ENCODE results near the gene JARID2.

JARID2 gene

DNA sequence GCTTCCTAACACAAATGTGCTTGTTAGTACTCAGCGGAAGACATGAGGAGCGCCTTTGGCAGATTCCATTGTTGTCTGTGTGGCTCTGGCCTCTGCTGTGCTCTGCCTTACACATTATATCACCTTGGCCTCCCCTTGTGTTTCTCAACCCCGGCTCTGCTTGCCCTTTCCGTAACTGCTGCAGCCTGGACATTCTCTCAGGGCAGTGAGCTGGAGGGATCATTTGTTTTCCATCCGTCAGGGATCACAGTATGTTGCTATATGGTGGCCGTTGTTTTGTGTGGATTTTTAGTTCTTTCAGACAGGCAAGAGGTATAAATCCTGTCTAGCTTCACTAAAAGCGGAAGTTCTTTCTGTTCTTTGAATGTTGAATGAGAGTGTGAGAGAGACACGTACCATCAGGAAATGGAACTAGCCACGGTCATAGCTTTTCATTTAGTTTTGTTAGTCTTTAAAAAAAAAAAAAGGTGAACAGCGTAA, 175.1 kb downstream of the JARID2 start:
- in situ Hi-C loops (cut with HindIII; ENCODE audit: low pct_unique_long_range_greater_than_20kb, low sequenced_read_pairs), result no loop called here
- no peak for TF ChIP-seq JUND (IDR thresholded peaks at IDR 0.05; ENCODE audit: low read depth)
- no peak for DNase-seq (ENCODE audit: low read depth in 1 of 2, low spot score in 1 of 2)

- DNase-seq (ENCODE audit: low read depth in 1 of 2, low spot score in 1 of 2), result no peak
- no peak for TF ChIP-seq JUND (IDR thresholded peaks at IDR 0.05; ENCODE audit: low read depth)
- in situ Hi-C loops (cut with HindIII; ENCODE audit: low pct_unique_long_range_greater_than_20kb, low sequenced_read_pairs), result no loop called here
Observed at GRCh38 chr6:15421945-15422733, 176.3 kb downstream of the JARID2 start.

DNA sequence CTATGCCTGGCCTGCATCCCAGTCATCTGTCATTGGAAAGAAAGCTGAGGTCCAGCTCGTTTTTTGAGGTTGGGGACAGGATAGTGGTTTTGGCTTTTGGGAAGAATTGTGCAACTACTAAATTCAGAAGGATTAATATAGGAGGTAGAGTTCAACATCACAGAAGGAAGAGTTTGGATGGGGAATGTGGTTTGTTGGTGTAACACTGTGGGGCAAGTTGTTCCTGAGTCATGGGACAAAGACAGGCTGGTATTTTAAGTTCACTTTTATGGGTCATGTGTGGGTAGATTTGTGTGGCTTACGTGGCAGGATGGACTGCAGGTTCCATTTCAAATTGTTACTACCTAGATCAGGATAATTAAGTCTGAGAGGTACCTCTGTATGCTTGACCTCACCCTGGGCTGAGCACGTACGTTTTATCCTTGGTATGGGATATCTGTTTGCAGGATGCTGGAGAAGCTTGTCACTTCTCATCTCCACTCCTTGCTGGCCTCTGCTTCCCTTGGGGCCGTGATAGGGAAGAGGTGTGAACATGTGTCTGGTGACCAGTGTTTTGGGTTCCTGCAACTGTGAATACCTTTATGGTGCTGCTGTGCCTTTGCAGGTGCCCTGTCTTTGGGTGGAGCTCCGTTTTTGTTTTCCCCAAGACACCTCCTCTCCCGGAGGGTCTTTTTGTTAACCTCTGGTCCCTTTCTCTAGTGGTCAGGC, 177.6 kb downstream of the JARID2 start:
- TF ChIP-seq JUND (IDR thresholded peaks at IDR 0.05; ENCODE audit: low read depth), result no peak
- in situ Hi-C loops (cut with HindIII; ENCODE audit: low pct_unique_long_range_greater_than_20kb, low sequenced_read_pairs), result no loop called here
- DNase-seq (ENCODE audit: low read depth in 1 of 2, low spot score in 1 of 2), result no peak

GRCh38 chr6:15425947-15426346, 180.1 kb downstream of the JARID2 start:
- DNase-seq (ENCODE audit: low read depth in 1 of 2, low spot score in 1 of 2), result no peak
- no peak for TF ChIP-seq JUND (IDR thresholded peaks at IDR 0.05; ENCODE audit: low read depth)
- in situ Hi-C loops (cut with HindIII; ENCODE audit: low pct_unique_long_range_greater_than_20kb, low sequenced_read_pairs), result no loop called here

DNA sequence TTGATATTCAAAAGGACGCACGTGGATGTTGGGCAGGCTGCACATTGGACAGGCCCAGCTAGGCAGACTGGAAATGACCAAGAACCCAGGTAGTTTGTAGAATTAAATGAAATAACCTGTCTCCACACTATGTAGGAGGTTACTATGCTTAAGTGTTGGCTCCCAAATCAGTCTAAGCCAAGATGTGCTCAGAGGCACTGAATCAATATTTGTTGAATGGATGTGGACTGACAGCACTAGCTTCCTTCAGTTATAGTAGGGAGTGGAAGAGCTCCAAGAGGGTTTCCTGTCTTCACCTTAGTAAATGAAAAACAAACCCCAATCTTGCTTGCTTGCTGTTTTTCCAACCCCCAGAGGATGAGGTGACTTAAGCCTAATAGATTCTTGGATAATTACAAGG, 180.5 kb downstream of the JARID2 start:
- in situ Hi-C loops (cut with HindIII; ENCODE audit: low pct_unique_long_range_greater_than_20kb, low sequenced_read_pairs), result no loop called here
- DNase-seq (ENCODE audit: low read depth in 1 of 2, low spot score in 1 of 2), result peak in 1 of 2 experiments; percentile 54
- TF ChIP-seq JUND (IDR thresholded peaks at IDR 0.05; ENCODE audit: low read depth), result no peak

- DNase-seq (ENCODE audit: low read depth in 1 of 2, low spot score in 1 of 2), result no peak
- in situ Hi-C loops (cut with HindIII; ENCODE audit: low pct_unique_long_range_greater_than_20kb, low sequenced_read_pairs), result no loop called here
Observed at GRCh38 chr6:15426901-15427300, 181.0 kb downstream of the JARID2 start.

GRCh38 chr6:15427331-15428070, 181.6 kb downstream of the JARID2 start:
- no peak for TF ChIP-seq JUND (IDR thresholded peaks at IDR 0.05; ENCODE audit: low read depth)
- in situ Hi-C loops (cut with HindIII; ENCODE audit: low pct_unique_long_range_greater_than_20kb, low sequenced_read_pairs), result no loop called here

More at GRCh38 chr6:15426901-15427300, 181.0 kb downstream of the JARID2 start:
- no peak for TF ChIP-seq JUND (IDR thresholded peaks at IDR 0.05; ENCODE audit: low read depth)

DNA sequence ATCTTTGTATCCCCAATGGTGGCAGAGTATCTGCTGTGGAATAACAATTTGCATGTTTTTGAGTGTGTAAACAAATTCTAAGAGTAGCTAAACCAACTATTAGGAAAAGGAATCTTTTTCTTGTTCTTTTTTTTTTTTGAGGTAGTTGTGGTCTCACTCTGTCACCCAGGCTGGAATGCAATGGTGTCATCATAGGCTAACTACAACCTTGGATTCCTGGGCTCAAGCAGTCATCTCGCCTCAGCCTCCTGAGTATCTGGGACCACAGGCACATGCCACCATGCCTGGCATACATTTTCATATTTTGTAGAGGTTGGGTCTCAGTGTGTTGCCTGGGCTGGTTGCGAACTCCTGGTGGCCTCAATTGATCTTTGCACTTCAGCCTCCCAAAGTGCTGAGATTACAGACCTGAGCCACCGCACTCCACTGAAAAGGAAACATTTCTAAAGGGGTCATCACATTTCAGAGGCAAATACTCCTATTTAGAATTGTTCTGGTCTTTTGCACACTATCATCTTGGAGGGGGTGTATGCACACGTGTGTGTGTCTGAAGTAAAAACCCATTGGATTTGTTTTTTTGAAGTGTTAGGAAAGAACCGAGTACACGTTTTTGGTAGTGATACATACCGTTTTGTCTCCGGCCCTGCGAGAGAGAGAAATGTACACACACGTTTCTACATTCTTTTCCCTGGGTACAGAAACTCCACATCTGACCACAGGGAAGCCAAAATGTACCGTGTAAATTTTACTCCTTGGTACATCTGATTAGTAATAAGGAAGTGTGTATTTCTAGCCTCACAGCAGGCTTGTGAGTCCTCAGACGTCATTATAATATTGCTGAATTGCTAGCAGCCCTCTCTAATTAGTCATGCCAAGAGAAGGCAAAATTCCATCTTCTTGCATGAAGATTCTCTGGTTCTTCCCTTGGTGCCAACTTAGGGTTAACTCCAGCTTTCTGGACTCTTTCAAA, 183.6 kb downstream of the JARID2 start:
- TF ChIP-seq JUND (IDR thresholded peaks at IDR 0.05; ENCODE audit: low read depth), result no peak
- DNase-seq (ENCODE audit: low read depth in 1 of 2, low spot score in 1 of 2), result peak in 1 of 2 experiments; percentile 34
- in situ Hi-C loops (cut with HindIII; ENCODE audit: low pct_unique_long_range_greater_than_20kb, low sequenced_read_pairs), result no loop called here

More at GRCh38 chr6:15427331-15428070, 181.6 kb downstream of the JARID2 start:
- no peak for DNase-seq (ENCODE audit: low read depth in 1 of 2, low spot score in 1 of 2)

DNA sequence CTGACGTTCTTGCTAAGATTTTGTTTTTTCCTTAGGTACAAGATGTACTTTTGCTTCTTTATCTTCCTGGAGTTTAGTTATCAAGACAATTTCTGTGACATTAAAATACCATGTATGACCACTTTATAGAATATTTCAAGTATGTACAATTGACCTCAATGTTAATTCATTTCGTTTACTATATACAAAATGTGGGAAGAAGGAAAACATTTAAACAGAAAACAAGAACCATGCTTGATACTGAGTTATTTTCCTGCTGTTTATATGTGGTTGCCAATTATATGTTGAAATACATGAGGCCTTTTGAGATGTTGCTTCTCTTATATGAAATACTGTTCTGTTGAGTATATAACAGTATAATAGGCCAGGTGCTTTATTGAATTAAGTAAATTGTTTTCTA, 184.3 kb downstream of the JARID2 start:
- in situ Hi-C loops (cut with HindIII; ENCODE audit: low pct_unique_long_range_greater_than_20kb, low sequenced_read_pairs), result no loop called here
- no peak for DNase-seq (ENCODE audit: low read depth in 1 of 2, low spot score in 1 of 2)
- TF ChIP-seq JUND (IDR thresholded peaks at IDR 0.05; ENCODE audit: low read depth), result no peak

- no peak for DNase-seq (ENCODE audit: low read depth in 1 of 2, low spot score in 1 of 2)
- no peak for TF ChIP-seq JUND (IDR thresholded peaks at IDR 0.05; ENCODE audit: low read depth)
- in situ Hi-C loops (cut with HindIII; ENCODE audit: low pct_unique_long_range_greater_than_20kb, low sequenced_read_pairs), result no loop called here
Observed at GRCh38 chr6:15430931-15431405, 185.1 kb downstream of the JARID2 start.

GRCh38 chr6:15431762-15432483, 186.1 kb downstream of the JARID2 start:
- in situ Hi-C loops (cut with HindIII; ENCODE audit: low pct_unique_long_range_greater_than_20kb, low sequenced_read_pairs), result no loop called here
- no peak for TF ChIP-seq JUND (IDR thresholded peaks at IDR 0.05; ENCODE audit: low read depth)
- DNase-seq (ENCODE audit: low read depth in 1 of 2, low spot score in 1 of 2), result peak in 1 of 2 experiments; percentile 61

Data from T47D (cell line).